Effector memory CD4-positive, alpha-beta T cell (primary cell): ENCODE results near the gene SPDYC.
"Not testable (repeated sequence)": the region's sequence is repeated elsewhere in the genome, so short reads cannot be mapped to it uniquely, and the experiment has no call there.

Source experiments
- DNase-seq, 3 donors: peaks; one replicate each; pipeline ENCODE4 v3.0.0-alpha.2; 2020
- H3K27ac ChIP-seq: 2 replicates; pipeline ENCODE4 v1.7.0; 2013; ENCODE audit warnings: mild to moderate bottlenecking, low read length, moderate library complexity; ENCODE audit not compliant: insufficient read depth, poor library complexity, severe bottlenecking
- H3K27me3 ChIP-seq: replicated peaks from 2 replicates; pipeline ENCODE4 v1.7.0; 2013; ENCODE audit warnings: mild to moderate bottlenecking, low read length; ENCODE audit not compliant: insufficient read depth, control insufficient read depth, poor library complexity, severe bottlenecking
- H3K36me3 ChIP-seq: 2 replicates; pipeline ENCODE4 v1.7.0; 2013; ENCODE audit warnings: mild to moderate bottlenecking, low read length, moderate library complexity; ENCODE audit not compliant: control insufficient read depth, insufficient read depth
- H3K4me1 ChIP-seq: 2 replicates; pipeline ENCODE4 v1.7.0; 2013; ENCODE audit warnings: low read length, mild to moderate bottlenecking; ENCODE audit not compliant: control insufficient read depth, insufficient read depth, poor library complexity, severe bottlenecking
- H3K4me3 ChIP-seq: 2 replicates; pipeline ENCODE4 v1.7.0; 2013; ENCODE audit warnings: low read length, low read depth, mild to moderate bottlenecking; ENCODE audit not compliant: insufficient read depth, poor library complexity, severe bottlenecking
- H3K9me3 ChIP-seq: 2 replicates; pipeline ENCODE4 v1.7.0; 2013; ENCODE audit warnings: mild to moderate bottlenecking, low read length, moderate library complexity; ENCODE audit not compliant: control insufficient read depth

Gene SPDYC

DNA sequence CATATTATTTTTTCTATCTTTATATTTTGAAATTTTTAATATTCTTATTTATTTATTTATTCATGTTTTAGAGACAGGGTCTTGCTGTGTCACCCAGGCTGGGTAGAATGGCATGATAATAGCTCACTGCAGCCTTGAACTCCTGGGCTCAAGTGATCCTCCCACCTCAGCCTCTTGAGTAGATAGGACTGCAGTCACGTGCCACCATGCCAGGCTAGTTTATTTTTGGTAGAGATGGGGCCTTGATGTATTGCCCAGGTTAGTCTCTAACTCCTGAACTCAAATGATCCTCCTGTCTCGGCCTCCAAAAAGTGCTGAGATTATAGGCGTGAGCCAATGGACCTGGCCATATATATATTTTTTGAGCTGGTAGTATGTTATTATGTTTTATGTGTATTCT lies 2.4 kb upstream of the SPDYC start:
- no peak overlapping the region for H3K27ac ChIP-seq
- no peaks in the 10 kb centered on the region for H3K36me3 ChIP-seq
- no peaks in the 10 kb centered on the region for H3K27me3 ChIP-seq
- H3K4me1 ChIP-seq: no peaks in the 10 kb centered on the region
- H3K4me3 ChIP-seq: no peak overlapping the region
- no peaks in the 10 kb centered on the region for H3K9me3 ChIP-seq
- DNase-seq: no peak

- no peaks in the 10 kb centered on the region for H3K27me3 ChIP-seq
- H3K27ac ChIP-seq: no peak overlapping the region
Measured at GRCh38 chr11:65169164-65169641, 830 bp upstream of the SPDYC start.

DNA sequence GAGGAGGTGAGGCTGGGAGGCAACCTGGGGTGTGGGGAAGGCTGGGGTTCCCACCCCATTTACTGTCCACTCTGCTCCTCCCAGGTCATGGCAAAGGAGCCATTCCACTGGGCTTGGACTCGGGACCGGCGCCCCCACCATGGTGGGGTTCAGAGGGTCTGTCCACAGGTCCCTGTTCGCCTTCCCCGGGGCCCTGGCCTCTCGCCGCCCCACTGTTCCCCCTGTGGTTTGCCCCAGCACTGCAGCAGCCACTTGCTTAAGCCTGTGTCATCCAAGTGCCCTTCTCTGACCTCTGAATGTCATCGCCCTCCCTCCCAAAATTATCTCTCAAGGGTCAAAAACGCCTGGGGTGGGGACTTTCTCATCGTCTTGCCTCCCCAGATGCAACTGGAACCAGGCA lies 2.6 kb downstream of the SPDYC start:
- H3K4me1 ChIP-seq: no peaks in the 10 kb centered on the region
- no peaks in the 10 kb centered on the region for H3K9me3 ChIP-seq
- no peak overlapping the region for H3K4me3 ChIP-seq
- H3K27ac ChIP-seq: no peak overlapping the region
- H3K27me3 ChIP-seq: no peaks in the 10 kb centered on the region
- H3K36me3 ChIP-seq: no peaks in the 10 kb centered on the region
- no peak for DNase-seq

More at GRCh38 chr11:65169164-65169641, 830 bp upstream of the SPDYC start:
- Histone ChIP-seq H3K4me1 (no peaks in the 10 kb centered on the region), H3K9me3 (no peaks in the 10 kb centered on the region), H3K4me3 (no peak overlapping the region), H3K36me3 (no peaks in the 10 kb centered on the region)
- DNase-seq: no peak

GRCh38 chr11:65174571-65175010 lies 4.6 kb downstream of the SPDYC start:
- not testable (repeated sequence) for H3K4me3 ChIP-seq, H3K9me3 ChIP-seq, H3K36me3 ChIP-seq, H3K27ac ChIP-seq, DNase-seq, H3K27me3 ChIP-seq, H3K4me1 ChIP-seq

DNA sequence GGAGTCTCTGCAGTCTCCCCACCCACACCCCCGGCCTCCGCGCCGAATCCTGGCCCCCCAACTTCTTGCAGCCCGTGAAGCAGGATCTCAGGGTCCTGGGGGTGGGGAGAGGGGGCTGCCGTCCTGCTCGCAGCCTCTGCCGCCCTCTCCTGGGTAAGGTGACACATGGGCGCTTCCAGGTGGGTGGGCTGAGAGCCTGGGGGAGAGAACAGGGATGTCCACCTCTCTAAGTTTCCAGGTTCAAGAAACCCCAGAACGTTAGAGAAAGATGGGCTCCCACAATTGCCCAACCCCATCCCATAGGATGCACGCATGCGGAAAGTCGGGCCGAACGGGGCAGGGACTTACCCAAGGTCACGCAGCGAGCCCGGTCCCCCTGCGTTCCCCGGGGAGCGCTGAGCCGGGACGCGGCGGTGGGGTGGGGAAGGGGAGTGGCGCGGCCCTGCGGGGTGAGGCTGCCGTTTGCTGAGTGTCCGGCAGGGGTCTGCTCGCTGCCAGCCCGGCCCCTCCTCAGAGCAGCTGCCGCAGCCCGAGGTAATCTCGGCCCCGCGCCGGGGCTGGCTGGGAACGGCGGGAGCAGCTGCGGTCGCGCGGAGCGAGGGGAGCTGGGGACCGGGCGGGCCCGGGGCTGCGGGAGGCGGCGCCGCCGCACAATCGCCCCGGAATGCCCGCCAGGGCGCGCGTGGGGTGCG lies 11.0 kb downstream of the SPDYC start:
- peaks cover 23% of the 10 kb centered on the region for H3K4me1 ChIP-seq
- peaks cover 17% of the 10 kb centered on the region for H3K36me3 ChIP-seq
- peak overlapping the region; percentile 69 for H3K27ac ChIP-seq
- H3K4me3 ChIP-seq: peak overlapping the region; percentile 84
- peak; percentile 34 to 52 (median 35) for DNase-seq
- H3K27me3 ChIP-seq: no peaks in the 10 kb centered on the region
- no peaks in the 10 kb centered on the region for H3K9me3 ChIP-seq

DNA sequence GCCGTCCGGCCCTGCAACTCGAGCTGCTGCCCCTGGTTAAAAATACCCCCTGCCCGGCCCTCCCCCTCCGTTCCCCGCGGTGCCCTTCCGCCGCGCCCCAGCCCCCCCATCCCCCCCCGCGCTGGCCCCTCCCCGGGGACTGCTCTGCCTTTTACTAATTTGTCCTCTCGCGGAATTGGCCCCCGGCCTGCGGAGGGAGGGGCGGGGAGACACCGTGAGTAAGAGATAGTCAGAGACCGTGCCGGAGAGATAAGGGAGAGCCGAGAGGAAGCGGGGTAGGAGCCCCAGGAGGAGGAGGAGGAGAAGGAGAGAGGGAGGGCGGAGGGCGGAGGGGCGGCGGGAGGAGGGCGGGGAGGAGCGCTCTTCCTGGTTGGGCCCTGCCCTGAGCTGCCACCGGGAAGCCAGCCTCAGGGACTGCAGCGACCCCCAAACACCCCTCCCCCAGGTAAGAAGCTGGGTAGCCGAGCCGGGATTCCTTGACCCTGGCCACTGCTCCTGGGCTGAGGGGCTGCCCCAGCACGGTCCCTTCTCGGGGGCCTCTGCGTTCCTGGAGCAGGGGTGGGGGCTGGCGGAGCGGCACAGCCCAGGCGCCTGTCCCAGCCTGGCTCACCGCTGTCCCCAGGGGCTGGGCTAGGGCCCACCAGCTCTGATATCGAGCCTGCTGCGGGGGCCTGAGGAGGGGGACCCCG lies 11.7 kb downstream of the SPDYC start, which contains the start of gene CAPN1:
Gene CAPN1, plus strand, starts transcription at position 360 of the 689 bp plus-strand sequence. CDS start 774 bp downstream, outside the sequence.
- Histone ChIP-seq H3K27ac (peak within 1 kb of the TSS; percentile 69), H3K27me3 (no peaks in the 10 kb centered on the region), H3K36me3 (peaks cover 24% of the 10 kb centered on the region), H3K4me1 (peaks cover 23% of the 10 kb centered on the region), H3K4me3 (peak within 1 kb of the TSS; percentile 84), H3K9me3 (no peaks in the 10 kb centered on the region)
- DNase-seq: peak; percentile 51 to 68 (median 67)

DNA sequence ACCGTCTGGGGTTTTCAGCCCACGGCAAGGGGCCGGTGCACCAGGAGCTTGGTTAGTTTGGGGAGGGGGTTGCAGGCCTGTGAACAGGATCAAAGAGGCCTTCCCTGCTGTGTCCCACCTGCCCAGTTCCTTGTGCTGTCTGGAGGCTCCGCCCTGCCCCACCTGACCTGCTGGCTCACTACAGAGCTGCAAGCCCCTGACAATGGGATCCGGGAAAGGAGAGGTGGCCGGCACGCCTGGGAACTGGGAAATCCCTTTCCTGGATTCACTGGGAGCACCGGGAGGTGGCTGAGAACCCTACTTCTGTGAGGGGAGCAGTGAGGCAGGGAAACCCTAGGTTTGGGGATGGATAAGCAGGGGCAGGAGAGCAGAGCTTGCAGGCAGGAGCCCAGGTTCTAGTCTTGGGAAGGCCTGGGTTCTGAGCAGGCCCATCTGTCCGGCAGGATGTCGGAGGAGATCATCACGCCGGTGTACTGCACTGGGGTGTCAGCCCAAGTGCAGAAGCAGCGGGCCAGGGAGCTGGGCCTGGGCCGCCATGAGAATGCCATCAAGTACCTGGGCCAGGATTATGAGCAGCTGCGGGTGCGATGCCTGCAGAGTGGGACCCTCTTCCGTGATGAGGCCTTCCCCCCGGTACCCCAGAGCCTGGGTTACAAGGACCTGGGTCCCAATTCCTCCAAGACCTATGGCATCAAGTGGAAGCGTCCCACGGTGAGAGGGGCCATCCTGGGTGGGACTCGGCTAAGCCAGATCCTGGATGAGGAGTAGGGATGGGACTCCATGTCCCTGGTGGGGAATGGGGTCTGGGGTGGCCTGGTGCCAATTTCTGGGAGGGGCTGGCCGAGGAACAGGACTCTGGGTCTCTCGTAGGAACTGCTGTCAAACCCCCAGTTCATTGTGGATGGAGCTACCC lies 12.5 kb downstream of the SPDYC start:
- Histone ChIP-seq H3K27ac (peak overlapping the region; percentile 69), H3K4me1 (peaks cover 23% of the 10 kb centered on the region), H3K36me3 (peaks cover 24% of the 10 kb centered on the region), H3K4me3 (peak overlapping the region; percentile 84), H3K9me3 (no peaks in the 10 kb centered on the region), H3K27me3 (no peaks in the 10 kb centered on the region)
- no peak for DNase-seq

GRCh38 chr11:65183201-65183891 lies 13.3 kb downstream of the SPDYC start:
- H3K4me1 ChIP-seq: peaks cover 23% of the 10 kb centered on the region
- no peak for DNase-seq
- H3K36me3 ChIP-seq: peaks cover 32% of the 10 kb centered on the region
- H3K27ac ChIP-seq: no peak overlapping the region
- H3K4me3 ChIP-seq: no peak overlapping the region
- H3K27me3 ChIP-seq: no peaks in the 10 kb centered on the region
- H3K9me3 ChIP-seq: no peaks in the 10 kb centered on the region

DNA sequence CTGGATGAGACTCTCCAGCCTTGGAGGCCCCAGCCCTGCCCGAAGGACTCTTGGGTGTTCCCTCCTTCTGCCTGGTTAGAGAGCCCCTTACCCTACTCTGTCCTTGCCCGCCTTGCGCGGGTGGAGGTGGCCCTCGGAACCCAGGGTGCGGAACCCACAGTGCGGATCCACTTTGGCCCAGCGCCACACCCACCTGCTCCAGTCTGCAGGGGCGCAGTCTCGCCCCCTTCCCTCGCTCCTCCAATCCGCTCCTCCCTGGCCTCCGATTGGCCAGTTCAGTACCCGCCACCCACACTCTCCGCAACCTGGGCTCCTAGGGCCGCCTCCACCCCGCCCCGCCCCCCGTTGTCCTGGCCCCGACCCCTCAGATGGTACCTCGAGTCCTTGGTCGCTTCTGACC lies 14.1 kb downstream of the SPDYC start:
- peaks cover 39% of the 10 kb centered on the region for H3K36me3 ChIP-seq
- no peaks in the 10 kb centered on the region for H3K9me3 ChIP-seq
- H3K4me3 ChIP-seq: no peak overlapping the region
- no peaks in the 10 kb centered on the region for H3K27me3 ChIP-seq
- no peak for DNase-seq
- H3K27ac ChIP-seq: no peak overlapping the region
- H3K4me1 ChIP-seq: peaks cover 23% of the 10 kb centered on the region
